ENCODE measurements around the gene IL20RA. TPM values are rescaled to one million over a fixed set of nuclear protein-coding genes. Genes with fewer than 3 reads are reported as not detected.
A peak's percentile ranks its signal among the peaks of the same experiment; 100 is the strongest.

Gene IL20RA
- total RNA-seq, 2 donors from 2014 or later, result 0.06 TPM; not detected in 1

DNA sequence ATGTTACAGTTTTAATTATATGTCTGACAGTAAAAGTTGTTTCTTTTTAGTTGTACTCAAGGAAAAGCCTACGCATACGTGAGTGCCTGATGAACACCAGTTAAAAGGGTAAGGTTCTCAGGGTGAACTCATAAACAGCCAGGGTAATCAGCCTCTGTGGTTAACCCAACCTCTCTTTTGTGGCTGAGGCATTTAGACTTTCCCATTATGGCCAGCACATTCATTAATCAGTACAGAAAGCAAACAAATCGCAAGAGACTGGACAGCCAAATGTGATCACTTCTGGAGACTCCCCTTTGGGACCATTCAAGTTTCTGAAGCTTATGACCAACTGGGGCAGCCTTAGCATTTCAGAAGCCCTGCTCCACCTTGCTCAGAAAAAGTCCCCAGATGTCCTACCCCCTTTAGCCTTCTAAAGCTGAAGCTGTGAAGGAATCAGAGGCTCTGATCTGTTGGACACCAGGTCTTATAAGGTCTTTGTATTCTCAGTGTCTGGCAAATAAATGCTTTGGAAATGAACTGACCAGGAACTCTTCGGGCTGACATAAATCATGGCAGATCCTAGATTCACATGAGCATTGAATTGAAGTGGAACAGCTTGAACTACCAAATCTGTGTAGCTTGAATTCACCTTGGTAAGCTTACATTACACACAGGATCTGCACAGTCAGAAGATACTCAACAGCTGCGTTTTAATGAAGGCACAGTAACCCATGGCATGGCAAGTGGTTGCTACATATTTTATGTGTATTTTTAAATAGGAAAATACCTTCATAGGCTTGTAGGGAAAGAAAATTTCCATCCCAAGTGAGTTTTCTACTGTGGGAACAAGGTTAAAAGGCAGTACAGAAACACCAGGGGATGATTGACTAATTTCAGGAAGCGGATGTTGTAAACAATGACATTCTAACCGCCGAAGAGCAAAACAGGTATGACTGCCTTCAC, 18.7 kb downstream of the IL20RA start:
- Mint-ChIP-seq H3K9me3 (no peaks in the 10 kb centered on the region), H3K4me3 (peak overlapping the region; percentile 15), H3K36me3 (ENCODE audit: low read depth) (no peaks in the 10 kb centered on the region), H3K27ac (peak overlapping the region; percentile 36), H3K4me1 (peaks cover 4% of the 10 kb centered on the region), H3K27me3 (peaks cover 33% of the 10 kb centered on the region)
- ATAC-seq (replicated peaks), result peak; percentile 84

DNA sequence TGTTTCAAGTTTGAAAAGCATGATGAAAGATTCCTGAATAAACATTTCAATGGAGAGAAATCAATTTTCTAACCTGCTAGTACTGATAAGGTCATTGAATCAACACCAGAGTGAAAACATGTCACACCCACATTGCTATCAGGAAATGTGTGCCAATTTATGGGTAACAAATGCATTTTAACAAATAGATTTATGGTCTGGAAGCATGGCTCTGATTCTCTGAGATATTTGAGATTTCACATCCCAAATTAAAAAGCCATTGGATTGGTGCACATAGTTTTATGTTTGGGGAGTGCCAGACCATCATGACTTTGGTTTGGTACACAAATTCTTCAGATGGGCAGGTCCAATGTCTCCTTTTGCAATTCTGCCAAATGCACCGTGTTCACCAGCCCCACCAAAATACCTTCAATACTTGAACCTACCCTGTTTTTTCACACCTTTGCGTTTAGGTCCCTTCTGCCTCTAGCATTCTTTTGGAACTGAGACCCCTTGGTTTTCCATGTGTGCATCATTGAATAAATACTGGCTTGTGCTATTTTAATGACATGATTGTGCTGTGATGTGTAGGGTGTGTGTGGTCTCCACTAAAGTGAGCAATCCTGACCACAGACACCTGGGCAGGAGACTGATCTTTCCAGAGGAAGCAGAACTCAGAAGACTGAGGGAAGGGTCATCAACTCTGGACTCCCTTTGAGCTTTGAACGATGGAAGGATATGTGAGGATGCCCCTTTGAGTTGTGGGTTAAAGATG, 20.4 kb downstream of the IL20RA start:
- peaks cover 36% of the 10 kb centered on the region for H3K27me3 Mint-ChIP-seq
- H3K27ac Mint-ChIP-seq, result no peak overlapping the region
- no peak for ATAC-seq (replicated peaks)

DNA sequence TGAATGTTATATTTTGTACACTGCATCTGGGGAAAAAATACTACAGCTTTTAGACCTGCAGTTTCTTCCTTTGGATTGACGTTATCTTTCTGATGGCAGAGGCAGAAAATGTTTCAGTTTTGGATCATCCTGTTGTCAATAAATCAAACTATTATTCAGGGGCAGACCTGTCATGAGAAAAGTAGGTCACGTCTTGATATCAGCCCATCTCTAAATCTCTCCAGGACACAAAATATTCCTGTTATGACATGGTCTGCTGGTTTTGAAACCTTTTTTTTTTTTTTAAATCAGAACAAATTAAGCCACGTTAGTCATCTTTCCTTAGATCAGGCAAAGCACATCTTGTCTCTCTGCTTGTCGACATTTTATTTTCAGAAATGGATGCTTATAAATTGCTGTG, 24.0 kb downstream of the IL20RA start:
- H3K4me3 Mint-ChIP-seq, result no peak overlapping the region
- no peaks in the 10 kb centered on the region for H3K36me3 Mint-ChIP-seq (ENCODE audit: low read depth)
- no peak overlapping the region for H3K27ac Mint-ChIP-seq
- no peaks in the 10 kb centered on the region for H3K9me3 Mint-ChIP-seq
- ATAC-seq (replicated peaks), result peak; percentile 42
- H3K27me3 Mint-ChIP-seq, result peaks cover 40% of the 10 kb centered on the region
- H3K4me1 Mint-ChIP-seq, result peaks cover 4% of the 10 kb centered on the region

More for the DNA sequence above, 20.4 kb downstream of the IL20RA start:
- H3K36me3 Mint-ChIP-seq (ENCODE audit: low read depth), result no peaks in the 10 kb centered on the region
- H3K4me3 Mint-ChIP-seq, result no peak overlapping the region
- H3K9me3 Mint-ChIP-seq, result no peaks in the 10 kb centered on the region
- H3K4me1 Mint-ChIP-seq, result peaks cover 4% of the 10 kb centered on the region

DNA sequence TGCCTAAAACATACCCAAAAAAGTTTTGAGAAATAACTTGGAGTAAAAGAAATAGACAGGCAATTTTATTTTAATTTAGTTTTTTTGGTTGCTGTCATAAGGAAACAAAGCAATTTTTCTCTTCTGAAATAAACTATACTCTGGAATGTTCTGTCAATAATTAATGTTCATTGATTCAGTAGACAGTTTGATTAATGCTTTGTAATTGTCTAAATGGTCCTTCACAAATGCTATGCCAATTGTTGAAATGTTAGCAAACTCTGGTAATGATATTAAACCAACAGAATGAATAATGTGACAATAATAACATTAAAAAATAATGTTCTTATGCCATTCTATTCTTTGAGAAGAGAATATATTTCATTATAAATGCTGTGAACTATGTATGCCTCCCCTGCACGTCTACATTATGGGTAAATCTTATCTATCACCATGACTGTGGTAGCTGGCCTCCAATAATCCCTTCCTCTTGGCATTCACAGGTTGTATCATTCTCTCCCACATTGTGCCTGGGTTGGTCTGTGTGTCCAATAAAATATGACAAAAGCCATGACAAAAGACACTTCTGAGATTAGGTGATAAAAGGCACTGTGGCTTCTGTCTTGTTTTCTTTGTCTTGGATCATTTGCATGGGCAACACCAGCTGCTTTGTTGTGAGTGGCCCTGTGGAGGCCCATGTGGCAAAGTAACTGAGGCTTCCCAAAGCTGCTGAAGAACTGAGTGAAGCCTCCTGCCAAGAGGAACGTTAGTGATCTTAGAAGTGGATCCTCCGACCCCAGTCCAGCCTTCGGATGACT, 25.1 kb downstream of the IL20RA start:
- no peak for ATAC-seq (replicated peaks)
- Mint-ChIP-seq H3K4me3 (no peak overlapping the region), H3K27ac (no peak overlapping the region)

DNA sequence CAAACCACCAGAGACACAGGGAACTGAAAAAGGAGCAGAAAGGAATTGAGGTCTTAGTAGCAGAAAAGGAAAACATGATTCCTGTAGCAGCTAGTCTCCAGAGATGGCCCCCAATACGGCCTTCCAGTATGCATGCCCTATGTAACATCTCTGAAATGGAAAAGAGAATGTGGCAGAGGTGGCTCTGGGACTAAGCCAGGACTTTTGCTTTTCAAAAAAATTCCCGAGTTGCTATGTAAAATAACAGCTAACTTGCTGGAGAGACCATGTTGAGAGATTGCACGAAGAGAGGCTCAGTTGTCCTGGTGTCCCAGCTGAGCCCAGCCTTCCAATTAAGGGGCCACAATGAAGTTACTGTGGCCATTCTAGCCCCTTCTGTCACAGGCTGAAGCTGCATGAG, 27.7 kb downstream of the IL20RA start:
- no peak for ATAC-seq (replicated peaks)
- H3K27me3 Mint-ChIP-seq, result peaks cover 49% of the 10 kb centered on the region
- H3K27ac Mint-ChIP-seq, result no peak overlapping the region
- H3K36me3 Mint-ChIP-seq (ENCODE audit: low read depth), result no peaks in the 10 kb centered on the region
- no peaks in the 10 kb centered on the region for H3K9me3 Mint-ChIP-seq
- H3K4me1 Mint-ChIP-seq, result no peaks in the 10 kb centered on the region
- no peak overlapping the region for H3K4me3 Mint-ChIP-seq

More for the DNA sequence above, 25.1 kb downstream of the IL20RA start:
- Mint-ChIP-seq H3K9me3 (no peaks in the 10 kb centered on the region), H3K36me3 (ENCODE audit: low read depth) (no peaks in the 10 kb centered on the region), H3K4me1 (peaks cover 4% of the 10 kb centered on the region), H3K27me3 (peaks cover 45% of the 10 kb centered on the region)

DNA sequence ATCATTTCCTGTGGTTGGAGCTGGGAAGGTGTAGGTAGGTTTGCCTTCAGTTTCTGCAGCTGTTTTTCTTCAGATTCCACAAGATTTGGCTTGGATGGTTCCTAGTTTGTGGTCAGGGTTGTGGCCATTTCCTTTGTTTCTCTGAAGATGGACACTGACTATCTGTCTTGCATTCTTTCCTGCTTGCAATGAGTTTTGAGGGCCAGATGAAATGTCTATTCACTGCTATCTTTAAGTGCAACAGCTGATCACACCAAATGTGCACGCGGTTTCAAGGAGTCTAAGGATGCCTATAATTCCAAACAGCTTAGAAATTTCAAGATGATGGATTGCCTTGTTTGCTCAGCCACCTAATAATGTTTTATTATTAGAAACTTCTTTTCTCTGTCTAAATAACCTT, 28.4 kb downstream of the IL20RA start:
- ATAC-seq (replicated peaks), result no peak
- Mint-ChIP-seq H3K4me1 (no peaks in the 10 kb centered on the region), H3K27me3 (peaks cover 57% of the 10 kb centered on the region), H3K36me3 (ENCODE audit: low read depth) (no peaks in the 10 kb centered on the region), H3K27ac (no peak overlapping the region), H3K9me3 (no peaks in the 10 kb centered on the region), H3K4me3 (no peak overlapping the region)

DNA sequence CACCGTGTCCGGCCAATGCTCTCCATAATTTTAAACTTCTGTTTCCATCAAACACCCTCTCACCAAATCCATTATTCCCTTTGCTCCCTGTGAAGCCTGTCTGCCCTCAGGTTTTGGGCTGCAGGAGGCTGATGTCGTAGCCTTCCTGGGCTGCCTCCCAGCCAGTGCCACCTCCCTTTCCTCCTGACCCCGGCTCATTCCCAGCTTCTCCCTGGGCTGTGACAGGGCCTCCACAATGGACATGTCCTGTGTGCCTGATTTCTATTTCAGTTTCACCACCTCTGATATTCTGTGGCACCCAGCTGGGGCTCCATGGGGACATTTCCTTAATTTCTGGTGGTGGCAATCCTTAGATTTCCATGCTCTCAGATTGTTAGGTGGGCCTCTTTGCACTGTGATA, 28.8 kb downstream of the IL20RA start:
- H3K27ac Mint-ChIP-seq, result no peak overlapping the region
- H3K27me3 Mint-ChIP-seq, result peaks cover 57% of the 10 kb centered on the region
- no peaks in the 10 kb centered on the region for H3K4me1 Mint-ChIP-seq
- H3K9me3 Mint-ChIP-seq, result no peaks in the 10 kb centered on the region
- no peaks in the 10 kb centered on the region for H3K36me3 Mint-ChIP-seq (ENCODE audit: low read depth)
- no peak overlapping the region for H3K4me3 Mint-ChIP-seq
- ATAC-seq (replicated peaks), result no peak

DNA sequence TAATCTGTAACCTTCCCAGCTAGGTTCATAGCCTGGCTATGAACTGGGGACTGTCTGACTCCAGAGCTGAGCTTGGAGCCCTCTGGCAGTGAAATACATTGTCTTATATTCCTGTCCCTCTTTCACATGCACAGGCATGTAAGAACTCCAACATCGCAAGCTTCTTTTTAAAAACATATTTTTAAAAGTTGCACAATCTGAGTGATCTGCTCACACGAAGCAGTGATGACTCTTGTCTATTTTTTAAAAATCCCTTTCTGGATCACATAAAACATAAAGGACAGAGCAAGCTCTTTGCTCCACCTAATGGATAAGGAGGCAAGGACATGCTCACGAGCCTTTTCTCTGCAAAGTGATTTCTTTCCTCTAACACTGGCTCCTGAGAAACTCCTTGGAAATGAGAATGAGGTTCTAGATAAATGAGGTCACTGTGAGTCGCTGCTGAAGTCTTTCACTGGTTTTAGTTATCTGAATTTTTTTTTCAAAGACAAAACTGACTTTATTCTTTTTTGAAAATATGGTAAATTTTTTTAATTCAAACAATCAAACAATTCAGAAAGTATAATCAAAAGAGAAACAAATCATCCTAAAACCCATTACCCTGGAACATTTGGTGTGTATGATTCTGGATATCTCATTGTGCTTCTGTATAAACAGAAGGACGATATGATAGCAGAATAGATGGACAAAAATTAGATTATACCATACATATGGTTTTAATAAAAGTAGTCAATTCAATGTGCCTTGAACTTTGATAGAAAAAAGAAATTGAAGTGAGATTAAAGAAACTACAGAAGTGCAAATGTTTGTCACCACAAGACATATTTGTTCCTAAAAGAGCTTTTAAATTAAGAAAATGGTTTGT, 30.8 kb downstream of the IL20RA start:
- ATAC-seq (replicated peaks), result no peak
- Mint-ChIP-seq H3K9me3 (no peaks in the 10 kb centered on the region), H3K36me3 (ENCODE audit: low read depth) (no peaks in the 10 kb centered on the region), H3K4me1 (no peaks in the 10 kb centered on the region), H3K27me3 (peaks cover 58% of the 10 kb centered on the region), H3K4me3 (no peak overlapping the region), H3K27ac (no peak overlapping the region)

DNA sequence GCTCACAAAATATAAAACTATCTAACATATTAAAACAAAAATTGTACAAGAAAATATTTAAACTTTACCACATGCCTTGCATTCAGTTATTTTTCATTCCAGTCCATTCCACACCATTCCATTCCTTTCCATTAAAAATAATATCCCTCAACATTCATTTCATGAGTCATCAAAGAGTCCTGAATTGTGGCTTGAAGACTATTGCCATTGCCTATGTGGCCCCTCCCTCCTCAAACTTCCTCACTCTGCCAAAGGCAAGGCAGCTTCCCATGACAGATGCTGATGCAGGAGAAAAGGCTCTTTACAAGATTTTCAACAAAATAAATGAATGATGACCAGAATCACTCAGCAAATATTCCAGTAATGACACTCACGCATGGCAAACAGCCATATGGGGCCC, 31.7 kb downstream of the IL20RA start:
- H3K9me3 Mint-ChIP-seq, result no peaks in the 10 kb centered on the region
- no peak overlapping the region for H3K27ac Mint-ChIP-seq
- H3K36me3 Mint-ChIP-seq (ENCODE audit: low read depth), result no peaks in the 10 kb centered on the region
- H3K4me3 Mint-ChIP-seq, result no peak overlapping the region
- no peak for ATAC-seq (replicated peaks)
- no peaks in the 10 kb centered on the region for H3K4me1 Mint-ChIP-seq
- peaks cover 58% of the 10 kb centered on the region for H3K27me3 Mint-ChIP-seq

DNA sequence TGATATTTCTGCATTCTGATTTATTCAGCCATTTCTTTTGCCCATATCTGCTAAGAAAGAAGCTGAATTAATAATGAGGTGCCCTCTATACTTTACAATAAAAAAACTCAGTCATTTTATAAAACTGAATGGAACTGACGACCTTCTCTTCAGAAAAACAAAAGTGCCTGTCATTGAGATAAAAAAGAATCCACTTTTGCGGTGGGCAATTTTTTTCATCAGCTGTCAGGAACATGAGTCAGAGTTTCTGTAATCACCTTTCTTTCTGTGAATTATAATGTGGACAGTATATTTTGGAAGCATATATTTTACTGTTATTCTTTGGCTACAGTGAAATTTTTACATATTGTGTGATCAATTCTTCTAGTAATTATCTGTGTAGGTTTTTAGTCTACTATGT, 33.4 kb downstream of the IL20RA start:
- ATAC-seq (replicated peaks), result no peak
- Mint-ChIP-seq H3K4me1 (no peaks in the 10 kb centered on the region), H3K4me3 (no peak overlapping the region), H3K9me3 (no peaks in the 10 kb centered on the region), H3K27ac (no peak overlapping the region), H3K27me3 (peaks cover 57% of the 10 kb centered on the region), H3K36me3 (ENCODE audit: low read depth) (no peaks in the 10 kb centered on the region)

DNA sequence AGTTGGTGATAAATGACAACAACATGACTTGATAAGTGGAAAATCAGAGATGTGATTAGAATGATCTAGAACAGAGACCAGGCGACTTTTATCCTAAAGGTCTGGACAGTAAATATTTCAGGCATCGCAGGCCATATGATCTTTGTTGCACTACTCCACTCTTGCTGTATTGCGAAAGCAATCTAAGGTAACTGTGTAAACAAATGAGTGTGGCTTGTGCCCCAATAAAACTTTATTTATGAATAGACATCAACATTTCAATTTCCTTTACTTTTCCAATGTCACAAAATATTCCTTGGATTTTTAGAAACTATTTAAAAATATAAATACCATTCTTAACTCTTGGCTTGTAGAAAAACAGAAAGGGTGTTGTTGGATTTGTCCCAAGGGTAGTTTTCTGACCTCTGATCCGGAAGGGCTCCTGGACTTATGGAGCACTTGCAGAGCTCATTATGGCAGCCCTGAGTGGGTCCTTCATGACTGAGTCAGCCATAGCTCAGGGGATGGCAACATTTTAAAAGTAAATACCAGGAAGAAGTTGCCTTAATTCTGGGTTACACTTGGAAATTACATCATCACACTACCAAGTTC, 34.5 kb downstream of the IL20RA start:
- no peaks in the 10 kb centered on the region for H3K4me1 Mint-ChIP-seq
- no peaks in the 10 kb centered on the region for H3K9me3 Mint-ChIP-seq
- no peak overlapping the region for H3K27ac Mint-ChIP-seq
- H3K4me3 Mint-ChIP-seq, result no peak overlapping the region
- peaks cover 45% of the 10 kb centered on the region for H3K27me3 Mint-ChIP-seq
- no peaks in the 10 kb centered on the region for H3K36me3 Mint-ChIP-seq (ENCODE audit: low read depth)
- no peak for ATAC-seq (replicated peaks)

DNA sequence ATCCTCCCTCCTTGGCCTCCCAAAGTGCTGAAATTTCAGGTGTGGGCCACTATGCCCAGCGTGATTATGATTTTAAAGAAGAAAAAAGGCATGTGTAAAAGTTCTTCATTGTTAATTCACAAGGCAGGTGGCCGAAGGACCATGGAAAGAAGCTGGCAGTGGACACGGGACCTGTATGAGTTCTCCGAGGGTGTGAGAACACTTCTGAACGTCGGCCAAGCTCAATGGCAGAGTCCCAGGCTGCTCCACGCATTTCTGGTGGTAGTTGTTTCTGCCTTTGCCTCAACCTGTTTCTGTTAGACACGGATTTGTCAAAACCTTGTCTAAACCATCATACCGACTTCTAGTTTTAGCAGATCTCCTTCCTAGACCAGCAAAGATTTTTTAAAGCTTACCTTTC, 36.6 kb downstream of the IL20RA start:
- H3K27me3 Mint-ChIP-seq, result peaks cover 41% of the 10 kb centered on the region
- no peak for ATAC-seq (replicated peaks)
- no peak overlapping the region for H3K4me3 Mint-ChIP-seq
- no peaks in the 10 kb centered on the region for H3K4me1 Mint-ChIP-seq
- no peaks in the 10 kb centered on the region for H3K36me3 Mint-ChIP-seq (ENCODE audit: low read depth)
- no peak overlapping the region for H3K27ac Mint-ChIP-seq
- H3K9me3 Mint-ChIP-seq, result no peaks in the 10 kb centered on the region

DNA sequence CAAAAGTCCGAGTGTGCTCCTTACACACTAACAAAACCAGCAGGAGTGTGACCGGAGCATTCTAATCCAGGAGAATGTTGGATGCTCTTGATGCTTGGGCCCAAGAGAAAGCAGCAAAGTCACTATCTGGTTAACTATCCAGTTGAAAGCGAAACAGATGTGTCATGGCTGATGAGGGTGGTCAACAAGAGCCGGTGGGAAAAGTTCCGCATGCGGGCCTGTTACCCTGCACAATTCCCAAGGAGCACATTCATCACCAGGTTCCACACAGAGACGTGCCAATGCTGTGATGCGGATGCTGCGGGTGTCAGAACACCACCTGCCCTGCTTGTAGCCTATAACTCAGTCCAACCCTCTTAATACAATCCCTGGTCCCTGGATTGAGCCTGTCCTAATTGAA, 38.7 kb downstream of the IL20RA start:
- Mint-ChIP-seq H3K36me3 (ENCODE audit: low read depth) (no peaks in the 10 kb centered on the region), H3K4me3 (no peak overlapping the region), H3K4me1 (no peaks in the 10 kb centered on the region), H3K9me3 (no peaks in the 10 kb centered on the region), H3K27me3 (peaks cover 38% of the 10 kb centered on the region), H3K27ac (no peak overlapping the region)
- ATAC-seq (replicated peaks), result no peak

Measured in activated T-helper 17 cell treated with anti-CD3 and anti-CD28 coated beads, Interleukin-2, amount 50 U/mL, for 72 hours (primary cell).